ENCODE data around the gene PTGDR2. TPM values are rescaled to one million over a fixed set of nuclear protein-coding genes. Genes with fewer than 3 reads are reported as not detected.

PTGDR2 gene
- total and polyA plus RNA-seq, 9 of the 15 experiments (the other 6 are each of a cell fraction or from before 2014, with no cell fraction given), result 0.51 to 2.6 (median 1.6) TPM

- TF ChIP-seq ZBTB40 (IDR thresholded peaks at IDR 0.05) (peak; percentile 39; the same call in 1 of the 2 replicates), ZBTB40 (CRISPR knock-in tag; IDR thresholded peaks at IDR 0.05) (no peak), ATF6 (CRISPR knock-in tag; IDR thresholded peaks at IDR 0.05) (peak; percentile 94), RBFOX2 (IDR thresholded peaks at IDR 0.05; ENCODE audit: low read depth, low read length) (peak; percentile 79), SIN3B (IDR thresholded peaks at IDR 0.05; ENCODE audit: low read depth) (peak; percentile 86; the same call in 1 of the 2 replicates), MITF (IDR thresholded peaks at IDR 0.05) (peak; percentile 65; the same call in 1 of the 2 replicates), BCOR (IDR thresholded peaks at IDR 0.05) (peak; percentile 71), CBX3 (IDR thresholded peaks at IDR 0.05; ENCODE audit: borderline replicate concordance in 1 of 2, low read length in 2 of 2) (peak in 1 of 2 experiments; percentile 88; a peak in 1 of 3 replicates)
- TF ChIP-seq, protein P1, sequence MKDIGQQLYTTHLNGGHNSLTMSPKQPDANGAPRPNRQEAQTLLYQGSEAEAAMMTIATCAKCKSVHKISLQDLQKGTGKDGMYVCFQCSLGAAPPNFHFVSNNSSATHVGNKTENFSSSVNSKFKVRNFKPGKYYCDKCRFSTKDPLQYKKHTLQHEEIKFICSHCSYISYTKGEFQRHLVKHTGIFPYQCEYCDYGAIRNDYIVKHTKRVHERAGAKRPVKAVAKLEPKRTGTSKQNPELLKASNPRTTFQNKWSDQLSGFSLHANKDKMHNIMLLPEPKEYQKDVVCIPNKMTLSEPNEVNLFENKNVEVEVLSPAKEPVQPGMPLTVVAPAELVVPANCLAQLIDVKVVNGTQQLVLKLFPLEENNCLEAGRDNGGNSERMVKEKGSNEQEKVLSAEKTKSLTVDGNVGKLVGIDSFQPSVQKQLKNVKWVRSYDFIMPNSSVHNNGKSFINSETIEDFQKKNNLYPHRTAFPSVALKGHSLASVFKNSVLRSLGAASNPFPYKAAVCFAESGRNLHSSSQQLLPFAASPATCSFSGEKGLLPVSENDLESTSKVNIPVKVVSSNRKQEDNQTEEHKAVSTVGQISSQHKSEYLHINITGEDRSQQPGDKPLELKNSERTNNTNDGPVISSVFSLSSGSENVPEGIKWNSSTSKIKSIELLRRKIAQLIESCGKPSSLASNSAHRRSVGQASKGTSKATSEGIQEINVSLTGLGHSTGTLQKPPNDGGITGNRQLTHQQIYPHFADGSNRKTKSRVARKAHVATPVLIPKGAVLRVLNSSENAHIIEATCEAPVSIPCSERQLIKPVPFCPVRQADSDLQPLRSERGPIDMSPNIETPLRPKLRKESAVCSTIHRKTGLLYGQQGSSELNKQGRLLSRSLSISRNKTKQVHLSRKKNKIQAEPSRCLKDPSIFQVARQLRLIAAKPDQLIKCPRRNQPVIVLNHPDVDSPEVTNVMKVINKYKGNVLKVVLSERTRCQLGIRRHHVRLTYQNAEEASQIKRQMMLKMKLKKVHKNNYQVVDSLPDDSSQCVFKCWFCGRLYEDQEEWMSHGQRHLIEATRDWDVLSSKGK (CRISPR knock-in tag; IDR thresholded peaks at IDR 0.05), result no peak
These were observed 13.7 kb downstream of the PTGDR2 start, which contains the start of gene CCDC86 (continued) for GRCh38 chr11:60841797-60842667.

All from K562 (cell line).